Astrocyte (in vitro differentiated cells and primary cell): ENCODE data around the gene SUSD4. TPM values are rescaled to one million over a fixed set of nuclear protein-coding genes. Genes with fewer than 3 reads are reported as not detected.

Experiments used
- DNase-seq: peaks from one replicate; pipeline ENCODE4 v3.0.0-alpha.2; 2010; ENCODE audit warnings: low read depth
- FAIRE-seq: peaks from 2 replicates; lab custom pipeline; 2011; peaks lifted over from hg19 to GRCh38; lab: Jason Lieb, UNC
- H2AFZ ChIP-seq: 2 replicates; pipeline ENCODE4 v1.6.0; 2012; ENCODE audit warnings: low read depth, low read length, inconsistent platforms
- H3K27ac ChIP-seq: 2 replicates; pipeline ENCODE4 v1.5.1; 2011; ENCODE audit warnings: low read depth, low read length, inconsistent platforms
- H3K27me3 ChIP-seq: 2 replicates; pipeline ENCODE4 v1.6.0; 2011; ENCODE audit warnings: low read length, inconsistent platforms; ENCODE audit not compliant: insufficient read depth
- H3K36me3 ChIP-seq: 2 replicates; pipeline ENCODE4 v1.5.1; 2011; ENCODE audit warnings: low read length, inconsistent platforms; ENCODE audit not compliant: insufficient read depth
- H3K4me1 ChIP-seq: 2 replicates; pipeline ENCODE4 v1.5.1; 2011; ENCODE audit warnings: low read length, inconsistent platforms; ENCODE audit not compliant: insufficient read depth
- H3K4me2 ChIP-seq: 2 replicates; pipeline ENCODE4 v1.6.0; 2012; ENCODE audit warnings: low read length, inconsistent platforms
- H3K4me3 ChIP-seq: 2 replicates; pipeline ENCODE4 v1.5.1; 2011; ENCODE audit warnings: low read depth, mild to moderate bottlenecking, low read length, inconsistent platforms; ENCODE audit not compliant: insufficient read depth
- H3K79me2 ChIP-seq: 2 replicates; pipeline ENCODE4 v1.6.0; 2012; ENCODE audit warnings: mild to moderate bottlenecking, low read length, inconsistent platforms; ENCODE audit not compliant: insufficient read depth
- H3K9ac ChIP-seq: 2 replicates; pipeline ENCODE4 v1.6.0; 2012; ENCODE audit warnings: mild to moderate bottlenecking, low read length, inconsistent platforms
- H3K9me3 ChIP-seq: 2 replicates; pipeline ENCODE4 v1.5.1; 2012; ENCODE audit warnings: low read depth, mild to moderate bottlenecking, low read length, inconsistent platforms; ENCODE audit not compliant: insufficient read depth
- H4K20me1 ChIP-seq: 2 replicates; pipeline ENCODE4 v1.6.0; 2012; ENCODE audit warnings: low read length, inconsistent platforms; ENCODE audit not compliant: insufficient read depth
- H3K27ac Mint-ChIP-seq: one replicate; pipeline ENCODE4 v1.8.0; 2021; ENCODE audit warnings: mild to moderate bottlenecking, mixed read lengths; ENCODE audit not compliant: unreplicated experiment
- H3K27me3 Mint-ChIP-seq: one replicate; pipeline ENCODE4 v1.8.0; 2021; ENCODE audit warnings: low read depth, mixed read lengths; ENCODE audit not compliant: unreplicated experiment
- H3K36me3 Mint-ChIP-seq: one replicate; pipeline ENCODE4 v1.8.0; 2021; ENCODE audit warnings: low read depth, mixed read lengths; ENCODE audit not compliant: unreplicated experiment
- H3K4me1 Mint-ChIP-seq: one replicate; pipeline ENCODE4 v1.8.0; 2021; ENCODE audit warnings: low read depth, mixed read lengths; ENCODE audit not compliant: unreplicated experiment
- H3K4me3 Mint-ChIP-seq: one replicate; pipeline ENCODE4 v1.8.0; 2021; ENCODE audit warnings: mild to moderate bottlenecking, moderate library complexity, mixed read lengths; ENCODE audit not compliant: unreplicated experiment
- H3K9me3 Mint-ChIP-seq: one replicate; pipeline ENCODE4 v1.8.0; 2021; ENCODE audit warnings: mild to moderate bottlenecking, mixed read lengths; ENCODE audit not compliant: unreplicated experiment
- CTCF ChIP-seq: IDR thresholded peaks from 2 replicates; pipeline ENCODE4 v1.5.1; 2011; ENCODE audit warnings: low read depth, mild to moderate bottlenecking, inconsistent platforms, low read length, moderate library complexity; ENCODE audit not compliant: insufficient read depth
- EZH2 ChIP-seq: IDR thresholded peaks from 2 replicates; pipeline ENCODE4 v1.6.1; 2012; ENCODE audit warnings: mild to moderate bottlenecking, low read length, inconsistent platforms; ENCODE audit not compliant: insufficient read depth
- total RNA-seq: library from RNA; stranded (reverse); gene quantifications from 2 replicates; pipeline ENCODE4 v1.2.1, GENCODE V29; 2021

SUSD4 gene
- total RNA-seq, 1 donor from 2014 or later: 9.2 TPM

- no peaks in the 10 kb centered on the region for H3K36me3 Mint-ChIP-seq
- FAIRE-seq: no peak
- H3K4me3 Mint-ChIP-seq: no peak overlapping the region
- H3K4me1 Mint-ChIP-seq: peaks cover 16% of the 10 kb centered on the region
- DNase-seq: peak; percentile 77
- Histone ChIP-seq H3K4me1 (no peaks in the 10 kb centered on the region), H3K9ac (no peak overlapping the region), H4K20me1 (no peaks in the 10 kb centered on the region), H3K9me3 (no peaks in the 10 kb centered on the region), H3K79me2 (no peaks in the 10 kb centered on the region), H3K27ac (no peak overlapping the region), H3K4me2 (no peak overlapping the region), H2AFZ (no peak overlapping the region), H3K36me3 (no peaks in the 10 kb centered on the region), H3K27me3 (peaks cover 2% of the 10 kb centered on the region), H3K4me3 (no peak overlapping the region)
- peaks cover 5% of the 10 kb centered on the region for H3K27me3 Mint-ChIP-seq
- no peaks in the 10 kb centered on the region for H3K9me3 Mint-ChIP-seq
- peak overlapping the region; percentile 64 for H3K27ac Mint-ChIP-seq
- TF ChIP-seq EZH2: no peak
- no peak for TF ChIP-seq CTCF
Measured at GRCh38 chr1:223180731-223181321, 183.2 kb downstream of the SUSD4 start.

- H3K9ac ChIP-seq: no peak overlapping the region
- peaks cover 2% of the 10 kb centered on the region for H3K27me3 ChIP-seq
- no peak for FAIRE-seq
- DNase-seq: no peak
- peaks cover 5% of the 10 kb centered on the region for H3K27me3 Mint-ChIP-seq
- no peaks in the 10 kb centered on the region for H3K9me3 ChIP-seq
- no peak overlapping the region for H3K4me2 ChIP-seq
- H3K4me1 ChIP-seq: no peaks in the 10 kb centered on the region
- no peaks in the 10 kb centered on the region for H3K36me3 Mint-ChIP-seq
- H3K4me1 Mint-ChIP-seq: peaks cover 16% of the 10 kb centered on the region
- no peak overlapping the region for H3K27ac Mint-ChIP-seq
- no peak overlapping the region for H3K4me3 Mint-ChIP-seq
- TF ChIP-seq EZH2 (no peak), CTCF (no peak)
- H3K4me3 ChIP-seq: no peak overlapping the region
- no peaks in the 10 kb centered on the region for H4K20me1 ChIP-seq
- no peaks in the 10 kb centered on the region for H3K9me3 Mint-ChIP-seq
- no peaks in the 10 kb centered on the region for H3K79me2 ChIP-seq
- no peaks in the 10 kb centered on the region for H3K36me3 ChIP-seq
- no peak overlapping the region for H3K27ac ChIP-seq
- H2AFZ ChIP-seq: no peak overlapping the region
Measured at GRCh38 chr1:223179786-223180185, 184.2 kb downstream of the SUSD4 start.

DNA sequence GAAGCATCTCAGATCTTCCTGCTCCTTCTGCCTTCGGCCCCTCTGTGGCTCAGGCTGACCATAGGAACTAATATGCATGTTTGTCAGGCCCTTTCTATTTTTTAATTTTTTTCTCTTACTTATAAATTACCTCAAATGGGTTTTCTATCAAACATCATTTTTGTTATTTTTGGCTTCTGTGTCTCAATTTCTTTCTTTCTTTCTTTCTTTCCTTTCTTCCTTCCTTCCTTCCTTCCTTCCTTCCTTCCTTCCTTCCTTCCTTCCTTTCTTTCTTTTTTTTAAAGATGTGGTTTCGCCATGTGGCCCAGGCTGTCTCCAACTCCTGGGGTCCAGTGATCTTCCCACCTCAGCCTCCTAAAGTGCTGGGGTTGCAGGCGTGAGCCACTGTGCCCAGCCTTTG lies 184.7 kb downstream of the SUSD4 start:
- FAIRE-seq (no peak), DNase-seq (no peak)
- no peak overlapping the region for H3K4me3 Mint-ChIP-seq
- Histone ChIP-seq H3K4me2 (no peak overlapping the region), H3K36me3 (no peaks in the 10 kb centered on the region), H3K9me3 (no peaks in the 10 kb centered on the region), H3K79me2 (no peaks in the 10 kb centered on the region), H3K4me3 (no peak overlapping the region), H3K27me3 (peaks cover 2% of the 10 kb centered on the region), H2AFZ (no peak overlapping the region), H3K27ac (no peak overlapping the region), H3K4me1 (no peaks in the 10 kb centered on the region), H4K20me1 (no peaks in the 10 kb centered on the region), H3K9ac (no peak overlapping the region)
- H3K27ac Mint-ChIP-seq: no peak overlapping the region
- TF ChIP-seq EZH2 (no peak), CTCF (no peak)
- H3K27me3 Mint-ChIP-seq: peaks cover 5% of the 10 kb centered on the region
- H3K9me3 Mint-ChIP-seq: no peaks in the 10 kb centered on the region
- H3K36me3 Mint-ChIP-seq: no peaks in the 10 kb centered on the region
- peaks cover 16% of the 10 kb centered on the region for H3K4me1 Mint-ChIP-seq
